ENCODE measurements around the gene LRTM1.
A peak's percentile ranks its signal among the peaks of the same experiment; 100 is the strongest.

LRTM1 gene

DNA sequence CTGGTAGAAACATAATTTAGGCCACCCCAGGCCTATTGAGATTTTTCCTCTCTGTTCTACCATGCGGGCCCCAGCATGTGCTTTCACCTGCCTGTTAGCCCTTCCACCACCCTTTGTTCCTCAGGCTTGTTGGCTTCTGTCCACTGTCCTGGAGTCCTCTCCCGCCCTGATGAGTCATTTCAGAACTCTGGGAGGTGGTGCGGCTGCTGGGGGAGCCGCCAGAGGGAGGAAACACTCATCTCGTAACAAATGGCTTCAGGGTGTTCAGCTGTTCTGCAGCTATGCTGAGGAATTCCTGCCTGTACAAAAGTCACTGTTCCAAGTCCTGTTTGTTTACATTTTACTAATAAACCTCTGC lies 36.3 kb downstream of the LRTM1 start:
- peak; percentile 87 for DNase-seq (ENCODE audit: low spot score)

GRCh38 chr3:54889731-54890130 lies 38.1 kb downstream of the LRTM1 start:
- DNase-seq (ENCODE audit: low spot score), result no peak

DNA sequence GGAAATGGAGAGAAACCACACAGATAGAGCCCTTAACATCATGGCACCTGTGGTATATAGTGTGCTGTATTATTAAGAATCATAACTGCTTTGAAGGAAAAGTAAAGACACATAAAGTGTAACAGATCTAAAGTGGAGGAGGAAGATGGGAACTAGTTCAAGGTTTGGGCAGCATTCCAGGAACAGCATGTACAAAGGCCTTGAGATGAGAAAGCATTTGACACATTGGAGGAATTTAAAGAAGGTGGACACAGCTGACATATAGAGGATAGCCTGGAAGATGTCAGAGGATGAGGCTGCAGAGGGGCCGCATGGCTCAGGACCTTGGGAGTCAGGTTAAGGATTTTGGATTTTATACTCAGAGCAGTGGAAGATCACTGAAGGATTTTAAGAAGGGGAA lies 39.0 kb downstream of the LRTM1 start:
- no peak for DNase-seq (ENCODE audit: low spot score)

DNA sequence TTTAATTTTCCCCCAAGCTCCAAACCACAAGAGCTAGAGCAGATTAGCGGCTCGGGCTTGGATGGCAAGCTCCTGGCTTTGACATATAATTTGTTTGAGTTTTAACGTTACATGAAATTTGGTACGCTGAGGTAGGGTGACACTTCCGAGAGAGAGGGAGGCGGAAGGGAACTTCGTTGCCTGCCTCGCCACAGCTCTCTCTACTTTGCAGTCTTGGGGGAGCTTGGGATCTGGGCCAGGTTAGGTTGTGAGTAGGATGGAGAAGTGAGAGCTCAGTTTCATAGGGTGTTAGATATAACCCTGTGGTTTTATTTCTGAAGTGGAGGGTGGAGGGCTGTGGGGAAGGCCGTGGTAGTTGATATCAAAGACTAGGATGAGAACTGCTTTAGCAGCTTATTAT lies 39.7 kb downstream of the LRTM1 start:
- no peak for DNase-seq (ENCODE audit: low spot score)

DNA sequence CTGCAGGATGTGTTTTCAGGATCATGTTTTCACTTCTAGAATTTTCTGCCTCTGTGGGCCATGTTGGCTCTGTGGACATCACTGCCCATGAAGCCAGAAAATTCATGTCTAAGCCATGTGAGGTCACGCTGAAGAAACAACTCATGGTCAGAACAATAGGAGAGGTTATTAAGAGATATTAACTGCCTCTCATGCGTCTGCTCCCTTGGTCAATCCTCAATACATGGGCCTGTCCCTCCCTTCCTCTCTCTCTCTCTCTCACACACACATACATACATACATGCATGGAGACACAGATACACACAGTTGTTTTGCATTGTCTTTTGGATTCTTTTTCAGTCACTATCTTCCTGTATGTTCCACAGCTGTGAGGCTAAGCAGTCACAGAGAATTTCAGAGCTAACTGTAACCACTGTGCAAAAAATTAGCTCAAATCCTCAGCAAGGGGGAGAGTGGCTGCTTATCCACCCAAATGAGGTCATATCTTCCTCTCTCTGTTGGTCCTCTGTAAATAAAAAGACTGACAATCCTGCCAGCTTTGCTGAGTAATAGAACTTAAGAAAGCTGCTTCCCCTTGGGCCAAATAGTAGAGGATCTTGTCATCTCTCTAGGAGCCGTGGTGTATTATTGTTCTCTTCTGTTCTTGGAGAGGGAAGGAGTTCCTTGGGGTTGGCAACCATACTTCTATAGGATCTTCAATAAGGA lies 45.6 kb downstream of the LRTM1 start:
- DNase-seq (ENCODE audit: low spot score), result no peak

DNA sequence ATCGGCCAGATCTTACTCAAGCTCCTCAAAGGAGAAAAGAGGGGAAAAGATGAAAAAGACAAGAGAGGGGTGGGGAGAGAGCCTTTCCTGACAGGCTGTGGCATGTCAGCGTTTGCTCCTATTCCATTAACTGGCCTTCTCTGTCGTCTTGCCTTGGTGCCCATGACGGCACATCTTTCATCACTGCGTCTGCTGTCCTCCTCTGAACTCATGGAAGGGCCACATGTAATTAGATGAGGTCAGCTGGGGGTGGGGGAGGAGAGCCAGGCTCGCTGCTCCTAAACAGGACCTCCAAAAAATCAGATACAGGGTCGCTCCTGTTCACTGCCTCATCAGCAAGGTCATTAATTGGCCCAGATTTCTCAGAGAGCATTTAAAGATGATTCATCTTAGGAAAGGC lies 49.7 kb downstream of the LRTM1 start:
- no peak for DNase-seq (ENCODE audit: low spot score)

- no peak for DNase-seq (ENCODE audit: low spot score)
These were observed 50.1 kb downstream of the LRTM1 start for GRCh38 chr3:54877730-54878129.

DNA sequence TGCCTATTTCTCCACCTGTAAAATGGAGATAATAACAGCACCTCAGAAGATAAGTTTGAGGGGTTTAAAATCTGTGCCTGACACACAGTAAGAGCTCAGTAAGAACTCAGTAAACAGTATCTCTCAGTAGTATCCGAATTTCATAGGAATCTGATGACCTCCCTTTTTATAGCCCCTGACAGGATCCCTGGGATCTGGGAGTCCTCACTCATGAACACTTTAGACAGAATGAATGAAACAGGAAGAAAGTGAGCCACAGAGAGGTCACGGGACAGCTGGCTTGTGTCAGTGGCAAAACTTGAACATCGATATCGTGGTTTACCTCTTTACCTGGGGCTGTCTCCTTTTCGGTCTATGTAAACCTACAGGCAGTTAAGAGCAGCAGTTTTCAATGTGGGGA lies 51.2 kb downstream of the LRTM1 start:
- no peak for DNase-seq (ENCODE audit: low spot score)

DNA sequence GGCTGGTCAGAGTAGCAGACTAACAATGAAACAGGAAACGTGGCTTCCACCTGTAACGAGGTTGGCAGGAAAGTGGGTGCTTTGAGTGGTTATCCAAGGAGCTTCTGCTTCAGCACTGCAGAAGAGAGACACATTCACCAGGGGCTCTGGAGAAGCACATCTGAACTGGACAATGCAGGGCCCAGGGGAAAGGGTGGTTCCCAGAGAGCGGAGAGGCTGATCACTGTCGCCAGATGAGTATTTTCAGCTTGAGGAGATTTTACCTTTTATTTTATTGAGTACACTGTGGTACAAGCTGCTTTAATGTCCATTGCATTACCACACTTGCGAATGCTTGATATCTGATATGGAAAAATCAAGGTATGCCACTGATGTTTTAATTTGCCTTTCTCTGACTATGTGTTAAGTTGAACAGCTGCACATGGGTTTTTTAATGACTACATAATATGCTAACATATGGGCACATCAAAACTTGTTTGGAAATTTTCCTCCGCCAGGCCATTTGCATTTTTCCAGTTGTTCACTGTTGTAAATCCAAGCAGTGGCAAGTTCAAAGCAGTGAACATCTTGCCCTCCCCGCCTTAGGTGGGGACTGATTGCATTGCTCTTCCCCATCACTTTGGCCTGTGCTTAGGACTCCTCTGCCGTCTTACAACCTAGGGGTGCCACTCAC lies 52.1 kb downstream of the LRTM1 start:
- DNase-seq (ENCODE audit: low spot score), result no peak

- DNase-seq (ENCODE audit: low spot score), result no peak
These were observed 52.9 kb downstream of the LRTM1 start for GRCh38 chr3:54874816-54875556.

GRCh38 chr3:54873059-54874010 lies 54.5 kb downstream of the LRTM1 start:
- DNase-seq (ENCODE audit: low spot score), result no peak

DNA sequence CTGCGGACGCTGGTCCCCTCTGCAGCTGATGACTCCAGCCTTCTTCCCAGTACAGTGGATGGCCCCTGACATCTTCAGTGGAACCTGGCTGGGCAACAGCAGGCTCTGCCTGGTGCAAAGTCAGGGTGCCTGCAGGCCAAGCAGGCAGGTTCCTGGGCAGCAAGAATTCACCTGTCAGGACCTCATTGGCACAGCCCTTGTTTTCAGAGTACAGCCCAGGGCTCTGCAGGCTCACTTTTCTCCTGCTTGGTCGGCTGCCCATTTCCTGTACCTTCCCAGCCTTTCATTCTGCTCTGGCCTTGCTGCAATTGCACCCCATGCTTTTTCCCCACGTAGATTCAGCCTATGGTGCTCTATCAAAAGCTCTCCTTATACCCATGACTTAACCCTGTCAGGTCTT lies 56.0 kb downstream of the LRTM1 start:
- no peak for DNase-seq (ENCODE audit: low spot score)

DNA sequence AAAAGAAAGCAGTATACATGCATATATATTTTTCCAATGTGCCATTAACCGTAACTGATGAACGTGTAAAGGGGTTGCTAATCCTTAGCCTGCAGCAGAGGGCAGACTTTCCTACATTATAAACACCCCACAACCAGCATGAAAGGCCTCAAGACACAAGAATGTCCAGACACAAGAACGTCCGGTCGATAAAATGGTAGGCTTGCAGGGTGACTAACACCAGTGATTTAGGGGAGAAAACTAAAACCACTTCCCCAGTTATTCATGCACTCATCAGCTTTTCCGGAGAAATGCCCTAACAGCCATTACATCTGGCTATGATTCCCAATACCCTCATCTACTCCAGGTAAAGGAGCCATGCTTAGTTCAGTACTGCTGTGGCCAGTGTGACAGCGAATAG lies 57.4 kb downstream of the LRTM1 start:
- DNase-seq (ENCODE audit: low spot score), result peak; percentile 78

All from SW480 (cell line).